HL-60 (cell line): ENCODE results near the gene USP38.
"Not testable (repeated sequence)": the region's sequence is repeated elsewhere in the genome, so short reads cannot be mapped to it uniquely, and the experiment has no call there.

Experiments used
- CTCF ChIP-seq: IDR thresholded peaks from one replicate; pipeline ENCODE4 v1.5.1; 2011; ENCODE audit warnings: low read length, control low read depth, inconsistent platforms; ENCODE audit not compliant: insufficient read depth
- POLR2AphosphoS5 ChIP-seq: IDR thresholded peaks from 2 replicates; pipeline ENCODE4 v1.6.1; 2012; ENCODE audit warnings: low read depth
- SPI1 ChIP-seq: IDR thresholded peaks from 2 replicates; pipeline ENCODE4 v1.6.1; 2012; ENCODE audit warnings: low read depth, mild to moderate bottlenecking, borderline replicate concordance

DNA sequence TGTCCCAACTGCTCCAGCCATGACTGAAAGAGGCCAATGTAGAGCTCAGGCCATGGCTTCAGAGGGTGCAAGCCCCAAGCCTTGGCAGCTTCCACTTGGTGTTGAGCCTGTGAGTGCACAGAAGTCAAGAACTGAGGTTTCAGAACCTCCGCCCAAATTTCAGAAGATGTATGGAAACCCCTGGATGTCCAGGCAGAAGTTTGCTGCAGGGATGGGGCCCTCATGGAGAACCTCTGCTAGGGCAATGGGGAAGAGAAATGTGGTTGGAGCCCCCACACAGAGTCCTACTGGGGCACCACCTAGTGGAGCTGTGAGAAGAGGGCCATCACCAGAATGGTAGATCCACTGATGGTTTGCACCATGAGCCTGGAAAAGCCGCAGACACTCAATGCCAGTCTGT lies 83.0 kb downstream of the USP38 start:
- not testable (repeated sequence) for TF ChIP-seq SPI1, CTCF, POLR2AphosphoS5
